ENCODE data around the gene FAM168B. TPM values are rescaled to one million over a fixed set of nuclear protein-coding genes. Genes with fewer than 3 reads are reported as not detected.
A peak's percentile ranks its signal among the peaks of the same experiment; 100 is the strongest.

The FAM168B gene
- total and polyA plus RNA-seq, 12 donors, result 17.3 to 112 (median 85.0) TPM

- no peak for TF ChIP-seq CTCF (IDR thresholded peaks at IDR 0.05)
- peak overlapping the region; percentile 70 to 99 (median 92) for H3K4me3 ChIP-seq
- peaks cover 0 to 21% (median 0%) of the 10 kb centered on the region in 9 donors for H3K36me3 ChIP-seq
- H3K9me3 ChIP-seq, result no peaks in the 10 kb centered on the region
- peak in 1 of 2 donors; percentile 39 for DNase-seq
- 1% methylated on average over 20 of the region's 20 CpGs for WGBS, 2 donors
- peak; percentile 80 to 88 (median 84) for ATAC-seq
- intact Hi-C loops (cut with DNase I), result loop anchor here in 1 of 10 donors (1.0 kb wide), 1 partner anchor 10 kb away; no protein-coding TSS in a partner anchor
- no peaks in the 10 kb centered on the region for H3K27me3 ChIP-seq
- H3K4me1 ChIP-seq, result peaks cover 0 to 38% (median 30%) of the 10 kb centered on the region in 9 donors
- peak overlapping the region; percentile 66 to 99 (median 94) for H3K27ac ChIP-seq
These were observed 11.4 kb upstream of the FAM168B start for GRCh38 chr2:131104487-131105155.

GRCh38 chr2:131103165-131103564 lies 9.9 kb upstream of the FAM168B start:
- peak overlapping the region in 1 of 10 donors; percentile 92 for H3K27ac ChIP-seq
- no peaks in the 10 kb centered on the region for H3K9me3 ChIP-seq
- 91 to 100% methylated on average over 2 of the region's 2 CpGs for WGBS, 2 donors
- H3K4me1 ChIP-seq, result peaks cover 0 to 33% (median 30%) of the 10 kb centered on the region in 9 donors
- ATAC-seq (no peak), DNase-seq (no peak)
- intact Hi-C loops (cut with DNase I), result no loop called here
- no peaks in the 10 kb centered on the region for H3K27me3 ChIP-seq
- peaks cover 0 to 8% (median 0%) of the 10 kb centered on the region in 9 donors for H3K36me3 ChIP-seq
- TF ChIP-seq CTCF (IDR thresholded peaks at IDR 0.05), result no peak
- H3K4me3 ChIP-seq, result no peak overlapping the region

GRCh38 chr2:131094463-131095281 lies 1.4 kb upstream of the FAM168B start:
- 78 to 83% methylated on average over 22 of the region's 22 CpGs for WGBS, 2 donors
- intact Hi-C loops (cut with DNase I), result loop anchor here in 1 of 10 donors (1.0 kb wide), 1 partner anchor 10 kb away; no protein-coding TSS in a partner anchor
- H3K4me3 ChIP-seq, result peak overlapping the region in 1 of 10 donors; percentile 76
- TF ChIP-seq CTCF (IDR thresholded peaks at IDR 0.05), result no peak
- ATAC-seq (no peak), DNase-seq (no peak)
- peaks cover 0 to 16% (median 0%) of the 10 kb centered on the region in 9 donors for H3K36me3 ChIP-seq
- H3K4me1 ChIP-seq, result peaks cover 0 to 30% (median 22%) of the 10 kb centered on the region in 9 donors
- no peak overlapping the region for H3K27ac ChIP-seq
- H3K27me3 ChIP-seq, result no peaks in the 10 kb centered on the region
- no peaks in the 10 kb centered on the region for H3K9me3 ChIP-seq
